H1 (cell line): ENCODE data around the gene GJC2. TPM values are rescaled to one million over a fixed set of nuclear protein-coding genes. Genes with fewer than 3 reads are reported as not detected.

Experiments used
- CTCF ChIA-PET: fragments of 300-600 bp; sonication (Branson Sonifier 250); formaldehyde crosslinking; loops from one replicate; lab custom pipeline; 2021; ENCODE audit not compliant: partially characterized antibody; lab: Charles Lee
- POLR2A ChIA-PET: fragments of 300-600 bp; sonication (Branson Sonifier 250); formaldehyde crosslinking; loops from one replicate; lab custom pipeline; 2021; ENCODE audit warnings: inconsistent platforms; ENCODE audit not compliant: partially characterized antibody; lab: Charles Lee
- DNase-seq, 2 experiments: peaks; one replicate each; pipeline versions ENCODE4 v3.0.0 to v3.0.0-alpha.2; 2010 to 2022; ENCODE audit warnings: low spot score in 2 of 2, low read depth in 1 of 2, mixed read lengths in 1 of 2
- FAIRE-seq: peaks from 2 replicates; lab custom pipeline; 2011; peaks lifted over from hg19 to GRCh38; lab: Jason Lieb, UNC
- H2AFZ ChIP-seq: 2 replicates; pipeline ENCODE4 v1.8.1; 2012; ENCODE audit warnings: low read length, inconsistent platforms
- H2AK5ac ChIP-seq: 2 replicates; pipeline ENCODE4 v1.6.1; 2013; ENCODE audit warnings: low read depth, low read length
- H2BK120ac ChIP-seq: replicated peaks from 2 replicates; pipeline ENCODE3; 2013; ENCODE audit warnings: low read depth, low read length, inconsistent platforms
- H2BK12ac ChIP-seq: 2 replicates; pipeline ENCODE4 v1.6.1; 2013; ENCODE audit warnings: low read depth, low read length
- H2BK15ac ChIP-seq: 2 replicates; pipeline ENCODE4 v1.6.1; 2013; ENCODE audit warnings: low read length
- H2BK20ac ChIP-seq: 2 replicates; pipeline ENCODE4 v1.6.1; 2013; ENCODE audit warnings: low read length
- H2BK5ac ChIP-seq: 2 replicates; pipeline ENCODE4 v1.6.1; 2013; ENCODE audit warnings: low read depth, low read length
- H3K14ac ChIP-seq: 2 replicates; pipeline ENCODE4 v1.6.1; 2013; ENCODE audit warnings: inconsistent platforms; ENCODE audit not compliant: insufficient read length
- H3K18ac ChIP-seq: 2 replicates; pipeline ENCODE4 v1.6.1; 2013; ENCODE audit warnings: low read length; ENCODE audit errors: extremely low read depth
- H3K23ac ChIP-seq: 2 replicates; pipeline ENCODE4 v1.6.1; 2013; ENCODE audit warnings: inconsistent platforms; ENCODE audit not compliant: insufficient read length
- H3K23me2 ChIP-seq: 2 replicates; pipeline ENCODE4 v1.6.1; 2013; ENCODE audit warnings: low read depth, low read length
- H3K27ac ChIP-seq: 2 replicates; pipeline ENCODE4 v1.6.1; 2011; ENCODE audit warnings: low read depth, low read length, inconsistent platforms
- H3K27me3 ChIP-seq, 4 experiments: replicated peaks in 1 of 4; 1 replicate in 1 of 4; 2 replicates in 3 of 4; pipeline versions ENCODE4 v1.6.1 to v1.8.1; 2011 to 2013; ENCODE audit warnings: low read length in 3 of 4, mild to moderate bottlenecking in 3 of 4, inconsistent platforms in 2 of 4, mixed read lengths in 2 of 4, moderate library complexity in 1 of 4; ENCODE audit not compliant: control insufficient read depth in 3 of 4, insufficient read depth in 3 of 4; ENCODE audit errors: extremely low read depth in 1 of 4
- H3K36me3 ChIP-seq, 4 experiments: 2 replicates each; pipeline versions ENCODE4 v1.6.1 to v1.8.1; 2011 to 2013; ENCODE audit warnings: mild to moderate bottlenecking in 4 of 4, low read length in 3 of 4, moderate library complexity in 2 of 4, control low read depth in 1 of 4, inconsistent platforms in 1 of 4; ENCODE audit not compliant: insufficient read depth in 4 of 4, control insufficient read depth in 2 of 4
- H3K4ac ChIP-seq: replicated peaks from 2 replicates; pipeline ENCODE3; 2013; ENCODE audit warnings: low read length, low read depth, mixed read lengths, inconsistent platforms; ENCODE audit not compliant: insufficient read length
- H3K4me1 ChIP-seq, 4 experiments: replicated peaks in 1 of 4; 1 replicate in 1 of 4; 2 replicates in 3 of 4; pipeline versions ENCODE4 v1.6.1 to v1.8.1; 2011 to 2013; ENCODE audit warnings: low read length in 3 of 4, inconsistent platforms in 2 of 4, mixed read lengths in 1 of 4; ENCODE audit not compliant: insufficient read depth in 4 of 4, control insufficient read depth in 3 of 4
- H3K4me2 ChIP-seq, 2 experiments: 2 replicates each; pipeline versions ENCODE4 v1.6.1 to v1.8.1; 2011 to 2013; ENCODE audit warnings: low read depth in 2 of 2, low read length in 2 of 2, control low read depth in 1 of 2, inconsistent platforms in 1 of 2, mild to moderate bottlenecking in 1 of 2; ENCODE audit not compliant: insufficient read depth in 1 of 2
- H3K4me3 ChIP-seq, 4 experiments: fragments of 200-600, 300-600 bp in 1 of 4; sonication (generic), shearing (Covaris generic), sonication (Bioruptor Twin) in 1 of 4; 2 replicates each; pipeline versions ENCODE4 v1.5.1 to v1.8.1; 2011 to 2016; ENCODE audit warnings: low read length in 4 of 4, low read depth in 3 of 4, control low read depth in 2 of 4, inconsistent platforms in 2 of 4, mild to moderate bottlenecking in 2 of 4, mixed read lengths in 1 of 4, moderate library complexity in 1 of 4; ENCODE audit not compliant: insufficient read depth in 2 of 4; ENCODE audit errors: extremely low read depth in 1 of 4
- H3K56ac ChIP-seq: replicated peaks from 2 replicates; pipeline ENCODE3; 2013; ENCODE audit warnings: low read depth, mild to moderate bottlenecking, mixed read lengths, low read length, inconsistent platforms; ENCODE audit not compliant: insufficient read length
- H3K79me1 ChIP-seq: 2 replicates; pipeline ENCODE4 v1.6.1; 2013; ENCODE audit warnings: low read depth, low read length, control low read depth
- H3K79me2 ChIP-seq, 2 experiments: 2 replicates each; pipeline versions ENCODE4 v1.6.1 to v1.8.1; 2012 to 2013; ENCODE audit warnings: low read length in 2 of 2, mild to moderate bottlenecking in 2 of 2, inconsistent platforms in 1 of 2; ENCODE audit not compliant: insufficient read depth in 2 of 2, control insufficient read depth in 1 of 2
- H3K9ac ChIP-seq, 4 experiments: replicated peaks in 1 of 4; 1 replicate in 1 of 4; 2 replicates in 3 of 4; pipeline versions ENCODE4 v1.6.1 to v1.8.1; 2011 to 2013; ENCODE audit warnings: low read depth in 3 of 4, low read length in 3 of 4, control low read depth in 2 of 4, mild to moderate bottlenecking in 2 of 4, moderate library complexity in 2 of 4, inconsistent platforms in 1 of 4; ENCODE audit errors: extremely low read depth in 1 of 4
- H3K9me3 ChIP-seq, 2 experiments: 2 replicates each; pipeline versions ENCODE4 v1.6.1 to v1.8.1; 2012 to 2013; ENCODE audit warnings: mild to moderate bottlenecking in 2 of 2, moderate library complexity in 2 of 2, control low read depth in 1 of 2, inconsistent platforms in 1 of 2, low read depth in 1 of 2, low read length in 1 of 2, mixed read lengths in 1 of 2; ENCODE audit not compliant: insufficient read depth in 2 of 2
- H4K20me1 ChIP-seq, 2 experiments: replicated peaks in 1 of 2; 2 replicates each; pipeline versions ENCODE3 to v1.8.1; 2011 to 2013; ENCODE audit warnings: inconsistent platforms in 2 of 2, low read length in 2 of 2, mild to moderate bottlenecking in 1 of 2; ENCODE audit not compliant: insufficient read depth in 2 of 2, control insufficient read depth in 1 of 2
- H4K5ac ChIP-seq: 2 replicates; pipeline ENCODE4 v1.6.1; 2013; ENCODE audit warnings: low read length, low read depth, mixed read lengths, inconsistent platforms; ENCODE audit not compliant: insufficient read length
- H4K8ac ChIP-seq: 2 replicates; pipeline ENCODE4 v1.8.0; 2013; ENCODE audit warnings: mild to moderate bottlenecking, moderate library complexity, low read length, inconsistent platforms; ENCODE audit not compliant: insufficient read depth; ENCODE audit errors: extremely low read depth
- H4K91ac ChIP-seq: replicated peaks from 2 replicates; pipeline ENCODE3; 2013; ENCODE audit warnings: low read length, mixed read lengths, inconsistent platforms; ENCODE audit not compliant: insufficient read length
- ASH2L ChIP-seq: fragments of 200-600, 300-600 bp; sonication (generic); IDR thresholded peaks from one replicate; pipeline ENCODE4 v1.7.1; 2017; ENCODE audit warnings: low read length
- EP300 ChIP-seq, 2 experiments: IDR thresholded peaks; 1 replicate in 1 of 2; 2 replicates in 1 of 2; pipeline ENCODE4 v1.6.1; 2011 to 2012; ENCODE audit warnings: low read depth in 2 of 2, low read length in 2 of 2, mild to moderate bottlenecking in 2 of 2, borderline replicate concordance in 1 of 2, inconsistent platforms in 1 of 2, moderate library complexity in 1 of 2
- JUND ChIP-seq: IDR thresholded peaks from 2 replicates; pipeline ENCODE4 v1.6.1; 2011; ENCODE audit warnings: mild to moderate bottlenecking, improper control_type of control experiment, low read length
- KDM1A ChIP-seq: fragments of 200-600, 300-600 bp; sonication (generic); IDR thresholded peaks from 2 replicates; pipeline ENCODE4 v1.7.1; 2016; ENCODE audit warnings: mild to moderate bottlenecking, low read length, borderline replicate concordance
- NANOG ChIP-seq: IDR thresholded peaks from 2 replicates; pipeline ENCODE4 v1.6.1; 2011; ENCODE audit warnings: low read length, low read depth, mild to moderate bottlenecking, inconsistent platforms; ENCODE audit not compliant: insufficient read depth, poor library complexity, severe bottlenecking
- POLR2A ChIP-seq, 2 experiments: IDR thresholded peaks; 1 replicate in 1 of 2; 2 replicates in 1 of 2; pipeline ENCODE4 v1.6.1; 2011; ENCODE audit warnings: low read depth in 2 of 2, low read length in 2 of 2, mild to moderate bottlenecking in 2 of 2; ENCODE audit errors: control extremely low read depth in 1 of 2
- RBBP5 ChIP-seq: IDR thresholded peaks from 2 replicates; pipeline ENCODE4 v1.7.1; 2012; ENCODE audit warnings: low read depth, mild to moderate bottlenecking, inconsistent platforms, low read length, moderate library complexity, borderline replicate concordance
- SIRT6 ChIP-seq: IDR thresholded peaks from one replicate; pipeline ENCODE4 v1.7.1; 2012; ENCODE audit warnings: low read length, inconsistent platforms
- SP2 ChIP-seq: IDR thresholded peaks from 2 replicates; pipeline ENCODE4 v1.6.1; 2012; ENCODE audit warnings: mild to moderate bottlenecking, low read length, inconsistent platforms
- TAF7 ChIP-seq: optimal IDR thresholded peaks from 2 replicates; pipeline ENCODE3; 2011; ENCODE audit warnings: low read depth, mild to moderate bottlenecking, inconsistent platforms, low read length, moderate library complexity, borderline replicate concordance
- TEAD4 ChIP-seq: IDR thresholded peaks from 2 replicates; pipeline ENCODE4 v1.6.1; 2012; ENCODE audit warnings: low read depth, low read length, inconsistent platforms, mixed read lengths
- ZNF274 ChIP-seq: IDR thresholded peaks from 2 replicates; pipeline ENCODE4 v1.7.0; 2012; ENCODE audit warnings: low read length, borderline replicate concordance; ENCODE audit errors: extremely low read depth
- WGBS, 2 experiments: shearing (Covaris generic) in 1 of 2; methylation state at CpG; one replicate each; pipeline versions ENCODE4 v1.1.6 to v1.1.7; 2013 to 2015; ENCODE audit warnings: low lambda C conversion rate in 2 of 2, mixed read lengths in 2 of 2, inconsistent platforms in 1 of 2, low coverage in 1 of 2, missing lambda C conversion rate in 1 of 2; ENCODE audit not compliant: insufficient replicate concordance in 2 of 2, insufficient coverage in 1 of 2, insufficient read length in 1 of 2; ENCODE audit errors: extremely low coverage in 1 of 2, missing lambda C conversion rate in 1 of 2; 5-methylcytosine and 5-hydroxymethylcytosine counted together
- polyA plus RNA-seq, 7 experiments: library from polyadenylated mRNA; depleted of rRNA in 3 of 7; stranded (reverse) in 5 of 7; unstranded in 2 of 7; fragments of >200 nt in 5 of 7; fragments of 200-250 nt in 2 of 7; gene quantifications; 1 replicate in 5 of 7; 2 replicates in 1 of 7; 4 replicates in 1 of 7; pipeline versions ENCODE4 v1.2.1 to v1.2.3, GENCODE V29; 2011 to 2013; ENCODE audit warnings: missing spikeins in 2 of 7, mixed read lengths in 2 of 7
- total RNA-seq: library from RNA; stranded (reverse); fragmentation: NEBNext Ultra II Directional; extraction: Animal tissue kit (Norgen Biotek cat#: 25700); gene quantifications from 2 replicates; pipeline ENCODE4 v1.2.1, GENCODE V29; 2021

GJC2 gene
- total and polyA plus RNA-seq, 2 of the 8 experiments (the other 6 are each of a cell fraction or from before 2014, with no cell fraction given): 0.17 to 0.54 TPM

- peak overlapping the region; percentile 40 for H4K91ac ChIP-seq
- DNase-seq (no peak), FAIRE-seq (no peak)
Observed at GRCh38 chr1:228150120-228150460, 360 bp downstream of the GJC2 start.

More at GRCh38 chr1:228150120-228150460, 360 bp downstream of the GJC2 start:
- Histone ChIP-seq H3K56ac (no peak overlapping the region), H3K27me3 (0 out of 7 replicates have a peak, but pooled peaks cover 0 to 5% (median 0%) of the 10 kb centered on the region in 4 experiments), H3K14ac (no peak overlapping the region), H3K9ac (no peak overlapping the region), H2BK12ac (no peak overlapping the region), H3K4me3 (no peak overlapping the region), H3K79me1 (no peaks in the 10 kb centered on the region; the same call in none of the 2 replicates), H4K5ac (peak overlapping the region; percentile 33), H3K4me2 (no peak overlapping the region; a peak in 1 of 4 replicates), H3K9me3 (no peaks in the 10 kb centered on the region), H4K8ac (peak overlapping the region; percentile 79), H4K20me1 (peaks cover 0 to 9% of the 10 kb centered on the region in 2 experiments), H3K4me1 (peaks cover 0 to 10% (median 4%) of the 10 kb centered on the region in 4 experiments; a peak in 1 of 7 replicates), H2BK15ac (no peak overlapping the region), H3K27ac (0 out of 2 replicates have a peak overlapping the region, but pooled peaks have one; percentile 25), H3K36me3 (no peaks in the 10 kb centered on the region), H3K23ac (no peak overlapping the region), H2AFZ (no peak overlapping the region), H3K79me2 (no peaks in the 10 kb centered on the region), H2BK5ac (0 out of 2 replicates have a peak overlapping the region, but pooled peaks have one; percentile 35), H2BK120ac (no peak overlapping the region), H3K4ac (no peak overlapping the region), H3K23me2 (no peaks in the 10 kb centered on the region; the same call in 1 of the 2 replicates), H2AK5ac (0 out of 2 replicates have a peak overlapping the region, but pooled peaks have one; percentile 24), H3K18ac (no peak overlapping the region), H2BK20ac (no peak overlapping the region)
- CTCF ChIA-PET: interaction anchor here (1.3 to 2.8 kb wide), 2 partner anchors 17 to 22 kb away, joined by 5 to 10 read pairs; partner anchors contain the start of gene IBA57
- 83% methylated on average over 1 of the region's 7 CpGs; no CpG with 5 or more reads in 1 of the 2 experiments for WGBS, 2 experiments
- TF ChIP-seq TAF7 (no peak), KDM1A (no peak), EP300 (IDR thresholded peaks at IDR 0.05; ENCODE audit: borderline replicate concordance in 1 of 2, low read depth in 2 of 2, low read length in 2 of 2) (no peak), JUND (no peak), SP2 (no peak), ASH2L (no peak), RBBP5 (no peak), NANOG (no peak), SIRT6 (no peak), ZNF274 (no peak), POLR2A (IDR thresholded peaks at IDR 0.05; ENCODE audit: control extremely low read depth in 1 of 2, low read depth in 2 of 2, low read length in 2 of 2) (no peak), TEAD4 (no peak)
- POLR2A ChIA-PET: interaction anchor here (1.0 to 3.1 kb wide), 4 partner anchors 10 to 53 kb away, joined by 3 to 18 read pairs (median 4); partner anchors contain the start of gene GUK1
